GM15510 (cell line): ENCODE results near the gene CAPN12.

Source experiments
- POLR2A ChIP-seq: IDR thresholded peaks from 3 replicates; pipeline ENCODE4 v1.6.1; 2011; ENCODE audit warnings: borderline replicate concordance; ENCODE audit not compliant: insufficient read length; ENCODE audit errors: extremely low read depth

CAPN12 gene

DNA sequence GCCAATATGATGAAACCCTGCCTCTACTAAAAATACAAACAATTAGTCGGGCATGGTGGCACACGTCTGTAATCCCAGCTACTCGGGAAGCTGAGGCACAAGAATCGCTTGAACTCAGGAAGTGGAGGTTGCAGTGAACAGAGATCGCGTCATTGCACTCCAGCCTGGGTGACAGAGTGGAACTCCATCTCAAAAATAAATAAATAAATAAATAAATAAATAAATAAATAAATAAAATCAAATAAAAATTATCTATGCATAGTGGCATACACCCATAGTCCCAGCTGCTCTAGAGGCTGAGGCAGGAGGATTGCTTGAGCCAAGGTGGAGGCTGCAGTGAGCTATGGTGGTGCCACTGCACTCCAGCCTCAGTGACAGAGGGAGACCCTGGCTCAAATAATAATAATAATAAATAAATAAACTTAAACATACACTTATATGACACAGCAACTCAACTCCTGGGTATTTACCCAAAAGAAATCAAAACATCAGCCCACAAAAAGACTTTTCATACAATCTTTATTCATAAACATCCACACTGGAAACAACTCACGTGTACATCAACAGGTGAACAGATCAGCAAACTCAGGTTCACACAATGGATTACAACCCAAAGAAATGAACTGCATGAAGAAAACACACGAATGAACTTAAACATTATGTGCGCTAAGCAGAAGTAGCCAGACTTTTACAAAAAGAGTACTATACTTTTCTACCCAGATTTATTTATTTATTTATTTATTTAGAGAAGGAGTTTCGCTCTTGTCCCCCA, 22.2 kb upstream of the CAPN12 start:
- TF ChIP-seq POLR2A: no peak

DNA sequence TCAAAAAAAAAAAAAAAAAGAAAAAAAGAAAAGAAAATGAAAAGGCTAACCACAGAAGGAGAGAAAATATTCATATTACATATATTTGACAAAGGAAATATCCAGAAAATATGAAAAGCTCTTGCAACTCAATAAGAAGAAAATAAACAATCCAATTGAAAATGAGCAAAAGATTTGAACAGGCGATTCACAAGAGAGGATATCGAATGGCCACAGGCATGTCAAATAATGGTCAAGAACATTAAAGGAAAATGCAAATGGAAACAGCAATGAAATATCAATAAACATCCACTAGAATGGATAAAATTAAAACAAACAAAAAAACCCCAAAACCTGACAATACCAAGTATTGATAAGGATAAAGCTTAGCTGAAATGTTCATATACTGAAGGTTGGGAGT, 20.9 kb upstream of the CAPN12 start:
- no peak for TF ChIP-seq POLR2A

DNA sequence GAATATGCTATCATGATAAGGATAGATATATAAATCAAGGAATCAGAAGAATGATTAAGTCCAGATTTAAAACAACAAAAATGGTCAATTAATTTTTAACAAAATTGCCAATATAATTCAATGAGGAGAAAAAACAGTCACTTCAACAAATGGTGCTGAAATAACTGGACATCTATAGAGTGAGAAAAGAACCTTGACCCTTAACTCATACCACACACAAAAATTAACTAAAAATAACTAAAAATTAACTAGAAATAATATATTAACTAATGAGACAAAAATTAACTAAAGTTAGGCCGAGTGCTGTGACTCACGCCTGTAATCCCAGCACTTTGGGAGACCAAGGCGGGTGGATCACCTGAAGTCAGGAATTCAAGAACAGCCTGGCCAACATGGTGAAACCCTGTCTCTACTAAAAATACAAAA, 19.5 kb upstream of the CAPN12 start:
- no peak for TF ChIP-seq POLR2A

DNA sequence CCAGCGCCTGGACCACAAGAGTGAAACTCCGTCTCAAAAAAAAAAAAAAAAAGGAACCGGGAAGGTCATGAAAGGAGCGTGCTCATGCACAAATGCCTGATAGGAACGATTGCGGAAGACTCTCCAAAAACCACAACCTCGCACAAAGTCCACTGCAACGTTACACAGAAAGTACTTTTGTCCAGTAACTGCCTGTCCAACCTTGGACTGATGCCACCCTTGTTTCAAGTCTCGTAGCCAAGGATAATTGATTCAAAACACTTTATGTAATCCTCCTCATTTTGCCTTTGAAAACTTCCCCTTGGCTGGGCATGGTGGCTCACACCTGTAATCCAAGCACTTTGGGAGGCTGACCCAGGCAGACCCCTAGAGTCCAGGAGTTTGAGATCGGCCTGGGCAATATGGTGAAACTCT, 15.3 kb upstream of the CAPN12 start:
- TF ChIP-seq POLR2A: no peak

DNA sequence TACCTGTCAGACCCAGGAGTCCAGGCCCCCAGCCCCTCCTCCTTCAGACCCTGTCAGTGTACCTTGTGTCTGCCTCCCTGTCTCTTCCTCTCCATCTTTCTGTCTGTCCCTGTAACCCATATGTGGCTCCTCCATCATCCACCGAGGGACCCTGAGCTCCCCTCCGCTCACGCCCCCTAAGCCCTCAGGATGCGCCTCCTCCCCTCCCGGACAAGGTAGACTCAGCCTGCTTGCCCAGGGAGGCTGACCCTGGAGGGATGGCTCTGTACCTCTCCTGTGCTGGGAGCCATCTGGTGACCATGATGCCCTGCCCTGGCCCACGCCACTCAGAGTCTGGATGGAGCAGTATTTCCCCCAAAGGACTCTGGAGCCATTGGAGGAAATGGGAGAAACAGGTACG, 1.0 kb upstream of the CAPN12 start:
- no peak for TF ChIP-seq POLR2A

DNA sequence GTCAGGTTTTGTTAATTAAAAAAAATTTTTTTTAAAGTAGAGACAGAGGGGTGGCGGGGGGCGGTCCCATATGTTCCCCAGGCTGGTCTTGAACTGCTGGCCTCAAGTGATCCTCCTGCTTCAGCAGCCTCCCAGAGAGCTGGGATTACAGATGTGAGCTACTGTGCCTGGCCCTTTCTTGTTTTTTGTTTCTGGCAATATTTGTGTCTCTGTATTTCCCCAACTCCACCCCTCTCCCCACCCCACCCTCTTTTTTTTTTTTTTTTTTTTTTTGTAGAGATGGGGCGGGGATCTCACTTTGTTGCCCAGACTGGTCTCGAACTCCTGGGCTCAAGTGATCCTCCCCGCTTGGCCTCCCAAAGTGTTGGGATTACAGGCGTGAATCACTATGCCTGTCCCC, 600 bp upstream of the CAPN12 start:
- no peak for TF ChIP-seq POLR2A

DNA sequence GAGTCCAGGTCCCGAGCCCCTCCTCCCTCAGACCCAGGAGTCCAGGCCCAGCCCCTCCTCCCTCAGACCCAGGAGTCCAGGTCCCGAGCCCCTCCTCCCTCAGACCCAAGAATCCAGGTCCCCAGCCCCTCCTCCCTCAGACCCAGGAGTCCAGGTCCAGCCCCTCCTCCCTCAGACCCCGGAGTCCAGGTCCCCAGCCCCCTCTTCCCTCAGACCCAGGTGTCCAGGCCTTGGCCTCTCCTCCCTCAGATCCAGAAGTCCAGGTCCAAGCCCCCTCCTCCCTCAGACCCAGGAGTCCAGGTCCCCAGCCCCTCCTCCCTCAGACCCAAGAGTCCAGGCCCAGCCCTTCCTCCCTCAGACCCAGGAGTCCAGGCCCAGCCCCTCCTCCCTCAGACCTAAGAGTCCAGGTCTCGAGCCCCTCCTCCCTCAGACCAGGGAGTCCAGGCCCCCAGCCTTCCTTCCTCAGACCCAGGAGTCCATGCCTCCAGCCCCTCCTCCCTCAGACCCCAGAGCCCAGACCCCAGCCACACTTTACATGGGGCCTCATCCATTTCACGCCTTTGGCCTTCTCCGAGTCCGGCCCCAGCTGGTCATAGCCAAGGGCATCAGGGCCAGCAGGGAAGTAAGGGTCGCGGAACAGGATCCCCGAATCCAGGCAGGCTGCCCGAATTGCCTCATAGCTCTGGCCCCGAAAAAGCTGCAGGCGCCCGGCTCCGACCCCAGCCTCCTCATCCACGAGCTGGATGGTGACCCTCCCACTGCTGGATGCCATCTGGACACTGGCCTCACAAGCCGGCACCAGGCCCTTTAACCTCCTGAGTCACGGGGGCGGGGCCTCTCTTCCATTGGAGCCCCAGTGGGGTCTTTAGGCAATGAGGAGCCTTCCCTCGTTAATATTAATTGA, 628 bp downstream of the CAPN12 start:
- no peak for TF ChIP-seq POLR2A

DNA sequence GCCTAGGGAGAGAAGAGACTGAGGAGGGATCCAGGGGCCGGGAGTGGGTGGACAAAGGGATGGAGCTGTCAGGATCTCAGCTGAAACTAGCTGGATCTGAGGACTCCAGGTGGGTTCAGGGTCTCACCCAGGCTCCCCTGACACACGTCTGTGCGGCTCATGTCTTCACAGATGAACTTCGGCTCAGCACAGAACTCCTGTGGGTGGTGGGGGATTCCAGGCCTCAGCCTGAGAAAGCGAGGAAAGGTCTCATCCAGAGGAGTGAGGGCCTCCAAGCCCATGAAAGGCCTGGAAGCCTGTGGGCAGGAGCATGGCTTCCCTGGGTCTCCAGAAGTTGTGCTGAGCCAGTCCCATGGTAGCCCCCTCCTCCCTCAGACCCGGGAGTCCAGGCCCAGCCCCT, 1.4 kb downstream of the CAPN12 start:
- no peak for TF ChIP-seq POLR2A

DNA sequence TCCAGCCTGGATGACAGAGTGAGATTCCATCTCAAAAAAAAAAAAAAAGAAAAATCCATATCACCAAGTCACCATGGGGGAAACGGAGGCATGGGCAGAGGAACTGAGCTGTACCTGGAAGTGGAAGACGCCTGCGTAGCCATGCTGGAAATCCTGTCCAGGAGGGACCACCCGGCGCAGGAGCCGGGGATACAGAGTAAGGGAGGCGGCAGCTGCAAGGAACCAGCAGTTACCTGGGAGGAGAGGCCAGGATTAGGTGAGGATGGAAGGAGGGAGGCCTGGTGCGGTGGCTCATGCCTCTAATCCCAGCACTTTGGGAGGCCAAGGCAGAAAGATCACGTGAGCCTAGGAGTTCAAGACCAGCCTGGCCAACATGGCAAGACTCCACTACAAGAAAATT, 2.0 kb downstream of the CAPN12 start:
- TF ChIP-seq POLR2A: no peak

DNA sequence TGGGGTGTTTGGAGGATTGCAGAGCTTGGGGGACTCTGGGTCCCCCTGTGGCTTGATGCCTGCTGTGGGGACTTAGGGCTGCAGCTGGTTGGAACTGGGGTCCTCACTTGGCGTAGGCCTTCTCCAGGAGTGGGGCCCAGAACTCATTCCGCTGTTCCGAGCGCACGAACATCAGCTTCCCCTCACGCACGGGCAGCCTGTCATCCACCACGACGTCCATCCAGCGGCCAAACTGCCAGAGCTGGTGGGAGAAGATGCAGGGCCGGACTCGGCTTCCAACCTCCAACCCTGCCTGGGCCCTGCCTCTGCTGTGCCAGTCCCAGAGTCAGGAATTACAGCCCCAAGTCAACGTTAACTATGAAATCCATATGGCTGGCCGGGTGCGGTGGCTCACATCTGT, 2.6 kb downstream of the CAPN12 start:
- TF ChIP-seq POLR2A: no peak

DNA sequence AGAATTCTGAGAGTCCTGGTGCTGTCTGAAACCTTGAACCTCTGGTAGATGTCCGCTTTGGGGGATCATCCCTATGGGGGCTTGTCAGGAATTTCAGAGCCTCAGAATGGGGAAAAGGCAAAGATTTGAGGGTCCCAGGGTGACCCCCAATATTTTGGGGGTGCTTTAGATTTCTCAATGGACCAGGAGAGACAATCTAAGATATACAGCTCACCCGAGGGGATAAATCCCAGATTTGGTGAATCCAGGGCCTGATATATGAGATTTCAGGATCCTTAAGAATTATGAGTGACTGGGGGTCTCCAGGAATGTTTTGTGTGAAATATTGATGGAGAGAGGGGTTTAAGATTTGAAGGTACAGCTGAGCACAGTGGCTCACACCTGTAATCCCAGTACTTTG, 3.3 kb downstream of the CAPN12 start:
- TF ChIP-seq POLR2A: no peak

DNA sequence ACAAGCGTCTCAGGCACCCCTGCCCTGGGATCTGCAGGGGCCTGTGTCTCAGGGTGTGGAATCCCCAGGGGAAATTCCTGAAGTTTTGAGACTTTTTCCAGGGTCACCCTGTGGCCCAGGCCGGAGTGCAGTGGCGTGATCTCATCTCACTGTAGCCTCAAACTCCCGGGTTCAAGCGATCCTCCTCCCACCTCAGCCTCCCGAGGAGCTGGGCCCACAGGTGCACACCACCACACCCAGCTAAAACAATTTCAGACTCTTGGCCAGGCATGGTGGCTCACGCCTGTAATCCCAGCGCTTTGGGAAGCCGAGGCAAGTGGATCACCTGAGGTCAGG, 4.0 kb downstream of the CAPN12 start:
- no peak for TF ChIP-seq POLR2A

DNA sequence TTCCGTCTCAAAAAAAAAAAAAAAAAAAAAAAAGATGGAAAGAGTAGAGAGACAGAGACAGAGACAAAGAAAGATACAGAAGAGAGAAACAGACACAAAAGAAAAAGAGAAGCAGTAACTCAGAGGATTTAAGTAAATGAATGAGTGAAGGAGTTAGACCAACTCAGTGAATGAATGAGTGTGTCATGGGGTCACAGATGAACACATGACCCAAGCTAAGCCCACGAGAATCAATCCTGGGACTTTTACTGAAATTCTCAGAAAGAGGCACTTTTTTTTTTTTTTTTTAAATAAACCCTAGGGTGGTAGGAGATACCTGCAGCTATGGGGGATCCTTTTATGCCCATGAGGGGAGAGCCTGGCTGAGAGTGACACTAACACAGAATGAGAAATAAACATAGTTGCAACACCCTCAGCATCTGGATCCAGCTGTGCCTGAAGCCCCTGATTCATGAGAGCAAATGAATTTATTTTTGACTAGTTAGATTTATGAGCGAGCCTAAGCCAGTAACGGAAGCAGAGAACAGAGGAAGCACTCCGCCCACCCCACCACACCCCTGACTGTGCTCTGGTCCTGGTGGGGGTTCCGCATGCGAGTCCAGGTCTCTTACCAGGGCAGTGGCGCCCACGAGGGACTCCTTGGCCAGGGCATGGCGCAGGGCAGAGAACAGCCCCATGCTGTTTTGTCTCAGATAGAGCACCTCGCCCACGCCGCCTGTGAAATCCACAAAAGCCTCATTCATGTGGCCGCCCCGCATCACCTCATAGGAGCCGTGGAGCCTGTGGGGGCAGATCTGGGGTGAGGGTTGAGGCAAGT, 4.6 kb downstream of the CAPN12 start:
- TF ChIP-seq POLR2A: no peak

DNA sequence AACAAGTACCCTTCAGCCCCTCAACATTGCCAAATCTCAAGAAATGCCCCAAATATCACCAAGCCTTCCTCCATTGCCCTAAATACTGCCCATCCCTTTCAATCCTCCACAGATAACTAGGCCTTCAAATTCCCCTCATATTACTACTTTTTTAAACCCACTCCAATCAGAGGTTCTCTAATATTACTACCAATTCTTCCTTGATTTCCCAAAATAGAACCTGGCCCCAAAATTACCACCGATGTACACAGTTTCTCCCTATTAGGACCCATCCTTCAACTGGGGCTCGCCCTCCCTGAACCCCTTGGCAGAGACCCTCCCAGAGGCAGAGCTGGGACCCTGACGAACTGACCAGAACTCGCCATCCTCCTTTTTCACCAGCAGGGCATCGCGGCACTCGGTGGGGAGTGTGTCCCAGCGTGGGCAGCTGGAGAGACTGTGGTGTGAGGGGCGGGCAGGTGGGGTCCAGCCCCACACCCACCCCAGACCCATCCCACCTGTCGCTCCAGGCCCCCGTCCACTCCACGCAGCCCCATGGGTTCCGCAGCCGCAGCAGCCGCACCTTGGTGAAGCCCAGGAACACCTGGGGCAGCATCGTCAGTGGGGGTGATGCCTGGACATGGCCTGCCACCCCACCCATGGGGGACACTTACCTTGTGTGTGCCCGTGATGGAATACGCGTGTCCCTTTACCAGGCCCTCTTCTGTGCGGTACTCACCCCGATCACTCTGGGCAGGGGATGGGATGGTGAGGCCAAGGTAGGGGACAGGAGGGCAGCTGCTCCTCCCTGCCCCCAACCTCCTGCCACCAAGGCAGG, 6.1 kb downstream of the CAPN12 start:
- no peak for TF ChIP-seq POLR2A
